Breast epithelium (tissue), 3 donors: Measurements from ENCODE around the gene MAPK10.

Experiments
- POLR2A ChIP-seq: fragments of 450-650 bp; IDR thresholded peaks from one replicate; pipeline ENCODE4 v1.6.1; 2016; ENCODE audit warnings: antibody characterized with exemption, mild to moderate bottlenecking, moderate library complexity
- POLR2AphosphoS5 ChIP-seq, 3 donors: sonication (generic); formaldehyde crosslinking; IDR thresholded peaks; one replicate each; pipeline ENCODE4 v1.6.1; 2017; ENCODE audit warnings: antibody characterized with exemption in 3 of 3
- TF ChIP-seq, protein P1 (sequence below), 3 donors: fragments of 450-650 bp; IDR thresholded peaks; one replicate each; pipeline ENCODE4 v1.5.1; 2016 to 2017; ENCODE audit warnings: antibody characterized with exemption in 3 of 3, mild to moderate bottlenecking in 3 of 3, moderate library complexity in 3 of 3

DNA sequence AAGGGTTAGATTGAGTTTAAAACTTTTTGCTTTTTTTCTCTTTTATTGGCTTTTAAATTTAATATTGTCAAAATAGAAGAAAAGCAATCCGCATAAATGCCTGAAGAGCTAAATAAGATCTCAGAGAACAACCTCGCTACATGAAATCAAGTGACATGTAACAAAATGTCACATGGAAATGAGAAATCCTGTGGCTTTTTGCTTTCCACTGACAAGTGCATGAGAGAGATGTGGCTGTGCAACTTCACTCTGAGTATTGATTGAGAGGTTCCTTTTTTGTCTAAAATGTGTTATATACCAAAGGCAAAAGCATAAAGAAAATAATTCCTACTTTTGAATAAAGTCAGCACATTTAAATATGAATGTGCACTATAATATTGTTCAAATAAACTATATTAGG, 263.5 kb downstream of the MAPK10 start:
- TF ChIP-seq, protein P1, sequence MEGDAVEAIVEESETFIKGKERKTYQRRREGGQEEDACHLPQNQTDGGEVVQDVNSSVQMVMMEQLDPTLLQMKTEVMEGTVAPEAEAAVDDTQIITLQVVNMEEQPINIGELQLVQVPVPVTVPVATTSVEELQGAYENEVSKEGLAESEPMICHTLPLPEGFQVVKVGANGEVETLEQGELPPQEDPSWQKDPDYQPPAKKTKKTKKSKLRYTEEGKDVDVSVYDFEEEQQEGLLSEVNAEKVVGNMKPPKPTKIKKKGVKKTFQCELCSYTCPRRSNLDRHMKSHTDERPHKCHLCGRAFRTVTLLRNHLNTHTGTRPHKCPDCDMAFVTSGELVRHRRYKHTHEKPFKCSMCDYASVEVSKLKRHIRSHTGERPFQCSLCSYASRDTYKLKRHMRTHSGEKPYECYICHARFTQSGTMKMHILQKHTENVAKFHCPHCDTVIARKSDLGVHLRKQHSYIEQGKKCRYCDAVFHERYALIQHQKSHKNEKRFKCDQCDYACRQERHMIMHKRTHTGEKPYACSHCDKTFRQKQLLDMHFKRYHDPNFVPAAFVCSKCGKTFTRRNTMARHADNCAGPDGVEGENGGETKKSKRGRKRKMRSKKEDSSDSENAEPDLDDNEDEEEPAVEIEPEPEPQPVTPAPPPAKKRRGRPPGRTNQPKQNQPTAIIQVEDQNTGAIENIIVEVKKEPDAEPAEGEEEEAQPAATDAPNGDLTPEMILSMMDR (IDR thresholded peaks at IDR 0.05), result no peak
- TF ChIP-seq POLR2AphosphoS5 (IDR thresholded peaks at IDR 0.05) (no peak), POLR2A (no peak)
